ENCODE results near the gene ACHE. TPM values are rescaled to one million over a fixed set of nuclear protein-coding genes. Genes with fewer than 3 reads are reported as not detected.

The ACHE gene
- total and polyA plus RNA-seq, 2 of the 13 experiments (the other 11 are each of a cell fraction or from before 2014, with no cell fraction given), result 0.18 to 0.40 TPM

DNA sequence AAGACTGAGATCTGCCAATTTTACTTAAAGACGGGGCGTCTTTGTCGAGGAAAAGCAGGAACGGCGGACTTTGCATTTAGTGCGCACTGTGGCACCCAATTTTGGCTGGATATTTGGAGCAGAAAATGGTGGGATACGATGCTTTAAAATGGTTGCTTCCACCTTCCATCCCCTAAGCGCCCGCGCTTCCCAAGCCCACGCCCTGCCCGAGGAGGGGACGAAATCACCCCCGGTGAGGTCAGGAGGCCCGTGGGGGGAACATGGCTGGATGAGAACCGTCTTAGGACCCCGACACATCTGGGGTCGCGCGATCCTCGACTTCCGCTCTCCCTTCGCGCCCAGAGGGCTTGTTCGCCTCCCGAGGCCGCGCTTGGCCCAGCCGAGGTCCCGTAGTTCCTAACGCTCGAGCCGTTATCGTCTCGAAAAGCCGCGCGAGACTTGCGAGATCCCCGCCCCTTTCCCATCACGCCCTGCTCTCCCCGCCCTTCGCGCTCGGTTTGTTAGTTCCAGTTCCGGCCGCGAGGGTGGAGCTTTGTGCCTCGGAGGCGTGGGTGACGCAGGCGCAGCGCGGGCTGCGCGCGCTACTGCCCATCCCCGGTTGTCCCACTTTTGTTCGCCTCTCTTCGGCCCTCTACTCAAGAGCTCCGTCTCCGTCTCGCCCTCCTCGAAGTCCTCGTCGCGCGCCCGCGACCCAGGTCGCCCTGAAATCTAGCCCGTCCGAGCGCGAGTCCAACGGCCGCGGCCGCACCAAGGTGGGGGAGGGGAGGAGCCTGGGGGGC lies 20.9 kb downstream of the ACHE start, which contains the start of gene SRRT (continued):
- TF ChIP-seq, protein P1, sequence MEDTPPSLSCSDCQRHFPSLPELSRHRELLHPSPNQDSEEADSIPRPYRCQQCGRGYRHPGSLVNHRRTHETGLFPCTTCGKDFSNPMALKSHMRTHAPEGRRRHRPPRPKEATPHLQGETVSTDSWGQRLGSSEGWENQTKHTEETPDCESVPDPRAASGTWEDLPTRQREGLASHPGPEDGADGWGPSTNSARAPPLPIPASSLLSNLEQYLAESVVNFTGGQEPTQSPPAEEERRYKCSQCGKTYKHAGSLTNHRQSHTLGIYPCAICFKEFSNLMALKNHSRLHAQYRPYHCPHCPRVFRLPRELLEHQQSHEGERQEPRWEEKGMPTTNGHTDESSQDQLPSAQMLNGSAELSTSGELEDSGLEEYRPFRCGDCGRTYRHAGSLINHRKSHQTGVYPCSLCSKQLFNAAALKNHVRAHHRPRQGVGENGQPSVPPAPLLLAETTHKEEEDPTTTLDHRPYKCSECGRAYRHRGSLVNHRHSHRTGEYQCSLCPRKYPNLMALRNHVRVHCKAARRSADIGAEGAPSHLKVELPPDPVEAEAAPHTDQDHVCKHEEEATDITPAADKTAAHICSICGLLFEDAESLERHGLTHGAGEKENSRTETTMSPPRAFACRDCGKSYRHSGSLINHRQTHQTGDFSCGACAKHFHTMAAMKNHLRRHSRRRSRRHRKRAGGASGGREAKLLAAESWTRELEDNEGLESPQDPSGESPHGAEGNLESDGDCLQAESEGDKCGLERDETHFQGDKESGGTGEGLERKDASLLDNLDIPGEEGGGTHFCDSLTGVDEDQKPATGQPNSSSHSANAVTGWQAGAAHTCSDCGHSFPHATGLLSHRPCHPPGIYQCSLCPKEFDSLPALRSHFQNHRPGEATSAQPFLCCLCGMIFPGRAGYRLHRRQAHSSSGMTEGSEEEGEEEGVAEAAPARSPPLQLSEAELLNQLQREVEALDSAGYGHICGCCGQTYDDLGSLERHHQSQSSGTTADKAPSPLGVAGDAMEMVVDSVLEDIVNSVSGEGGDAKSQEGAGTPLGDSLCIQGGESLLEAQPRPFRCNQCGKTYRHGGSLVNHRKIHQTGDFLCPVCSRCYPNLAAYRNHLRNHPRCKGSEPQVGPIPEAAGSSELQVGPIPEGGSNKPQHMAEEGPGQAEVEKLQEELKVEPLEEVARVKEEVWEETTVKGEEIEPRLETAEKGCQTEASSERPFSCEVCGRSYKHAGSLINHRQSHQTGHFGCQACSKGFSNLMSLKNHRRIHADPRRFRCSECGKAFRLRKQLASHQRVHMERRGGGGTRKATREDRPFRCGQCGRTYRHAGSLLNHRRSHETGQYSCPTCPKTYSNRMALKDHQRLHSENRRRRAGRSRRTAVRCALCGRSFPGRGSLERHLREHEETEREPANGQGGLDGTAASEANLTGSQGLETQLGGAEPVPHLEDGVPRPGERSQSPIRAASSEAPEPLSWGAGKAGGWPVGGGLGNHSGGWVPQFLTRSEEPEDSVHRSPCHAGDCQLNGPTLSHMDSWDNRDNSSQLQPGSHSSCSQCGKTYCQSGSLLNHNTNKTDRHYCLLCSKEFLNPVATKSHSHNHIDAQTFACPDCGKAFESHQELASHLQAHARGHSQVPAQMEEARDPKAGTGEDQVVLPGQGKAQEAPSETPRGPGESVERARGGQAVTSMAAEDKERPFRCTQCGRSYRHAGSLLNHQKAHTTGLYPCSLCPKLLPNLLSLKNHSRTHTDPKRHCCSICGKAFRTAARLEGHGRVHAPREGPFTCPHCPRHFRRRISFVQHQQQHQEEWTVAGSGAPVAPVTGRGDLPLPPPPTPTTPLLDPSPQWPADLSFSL (CRISPR knock-in tag; IDR thresholded peaks at IDR 0.05), result no peak
- TF ChIP-seq FOXK1 (CRISPR knock-in tag; IDR thresholded peaks at IDR 0.05; ENCODE audit: borderline replicate concordance, low read depth), result peak; percentile 62; the same call in 1 of the 2 replicates
- TF ChIP-seq, protein P2, sequence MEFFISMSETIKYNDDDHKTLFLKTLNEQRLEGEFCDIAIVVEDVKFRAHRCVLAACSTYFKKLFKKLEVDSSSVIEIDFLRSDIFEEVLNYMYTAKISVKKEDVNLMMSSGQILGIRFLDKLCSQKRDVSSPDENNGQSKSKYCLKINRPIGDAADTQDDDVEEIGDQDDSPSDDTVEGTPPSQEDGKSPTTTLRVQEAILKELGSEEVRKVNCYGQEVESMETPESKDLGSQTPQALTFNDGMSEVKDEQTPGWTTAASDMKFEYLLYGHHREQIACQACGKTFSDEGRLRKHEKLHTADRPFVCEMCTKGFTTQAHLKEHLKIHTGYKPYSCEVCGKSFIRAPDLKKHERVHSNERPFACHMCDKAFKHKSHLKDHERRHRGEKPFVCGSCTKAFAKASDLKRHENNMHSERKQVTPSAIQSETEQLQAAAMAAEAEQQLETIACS (CRISPR knock-in tag; IDR thresholded peaks at IDR 0.05), result peak; percentile 38; the same call in 1 of the 2 replicates
- TF ChIP-seq, protein P3, sequence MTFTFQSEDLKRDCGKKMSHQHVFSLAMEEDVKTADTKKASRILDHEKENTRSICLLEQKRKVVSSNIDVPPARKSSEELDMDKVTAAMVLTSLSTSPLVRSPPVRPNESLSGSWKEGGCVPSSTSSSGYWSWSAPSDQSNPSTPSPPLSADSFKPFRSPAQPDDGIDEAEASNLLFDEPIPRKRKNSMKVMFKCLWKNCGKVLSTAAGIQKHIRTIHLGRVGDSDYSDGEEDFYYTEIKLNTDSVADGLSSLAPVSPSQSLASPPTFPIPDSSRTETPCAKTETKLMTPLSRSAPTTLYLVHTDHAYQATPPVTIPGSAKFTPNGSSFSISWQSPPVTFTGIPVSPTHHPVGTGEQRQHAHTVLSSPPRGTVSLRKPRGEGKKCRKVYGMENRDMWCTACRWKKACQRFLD (CRISPR knock-in tag; IDR thresholded peaks at IDR 0.05; ENCODE audit: borderline replicate concordance), result 0 out of 2 replicates have a peak, but pooled peaks have one; percentile 59
- TF ChIP-seq SALL1 (CRISPR knock-in tag; IDR thresholded peaks at IDR 0.05), result peak; percentile 89
- TF ChIP-seq, protein P4, sequence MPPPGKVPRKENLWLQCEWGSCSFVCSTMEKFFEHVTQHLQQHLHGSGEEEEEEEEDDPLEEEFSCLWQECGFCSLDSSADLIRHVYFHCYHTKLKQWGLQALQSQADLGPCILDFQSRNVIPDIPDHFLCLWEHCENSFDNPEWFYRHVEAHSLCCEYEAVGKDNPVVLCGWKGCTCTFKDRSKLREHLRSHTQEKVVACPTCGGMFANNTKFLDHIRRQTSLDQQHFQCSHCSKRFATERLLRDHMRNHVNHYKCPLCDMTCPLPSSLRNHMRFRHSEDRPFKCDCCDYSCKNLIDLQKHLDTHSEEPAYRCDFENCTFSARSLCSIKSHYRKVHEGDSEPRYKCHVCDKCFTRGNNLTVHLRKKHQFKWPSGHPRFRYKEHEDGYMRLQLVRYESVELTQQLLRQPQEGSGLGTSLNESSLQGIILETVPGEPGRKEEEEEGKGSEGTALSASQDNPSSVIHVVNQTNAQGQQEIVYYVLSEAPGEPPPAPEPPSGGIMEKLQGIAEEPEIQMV (CRISPR knock-in tag; IDR thresholded peaks at IDR 0.05; ENCODE audit: low read depth), result 0 out of 2 replicates have a peak, but pooled peaks have one; percentile 26
- TF ChIP-seq, protein P5, sequence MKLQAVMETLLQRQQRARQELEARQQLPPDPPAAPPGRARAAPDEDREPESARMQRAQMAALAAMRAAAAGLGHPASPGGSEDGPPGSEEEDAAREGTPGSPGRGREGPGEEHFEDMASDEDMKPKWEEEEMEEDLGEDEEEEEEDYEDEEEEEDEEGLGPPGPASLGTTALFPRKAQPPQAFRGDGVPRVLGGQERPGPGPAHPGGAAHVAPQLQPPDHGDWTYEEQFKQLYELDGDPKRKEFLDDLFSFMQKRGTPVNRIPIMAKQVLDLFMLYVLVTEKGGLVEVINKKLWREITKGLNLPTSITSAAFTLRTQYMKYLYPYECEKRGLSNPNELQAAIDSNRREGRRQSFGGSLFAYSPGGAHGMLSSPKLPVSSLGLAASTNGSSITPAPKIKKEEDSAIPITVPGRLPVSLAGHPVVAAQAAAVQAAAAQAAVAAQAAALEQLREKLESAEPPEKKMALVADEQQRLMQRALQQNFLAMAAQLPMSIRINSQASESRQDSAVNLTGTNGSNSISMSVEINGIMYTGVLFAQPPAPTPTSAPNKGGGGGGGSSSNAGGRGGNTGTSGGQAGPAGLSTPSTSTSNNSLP (IDR thresholded peaks at IDR 0.05; ENCODE audit: low read depth, low read length), result no peak
- no peak for TF ChIP-seq XBP1 (CRISPR knock-in tag; IDR thresholded peaks at IDR 0.05)
- TF ChIP-seq ZNF709 (CRISPR knock-in tag; IDR thresholded peaks at IDR 0.05), result peak; percentile 47; the same call in 1 of the 2 replicates
- TF ChIP-seq SIX1 (CRISPR knock-in tag; IDR thresholded peaks at IDR 0.05; ENCODE audit: borderline replicate concordance), result no peak
- TF ChIP-seq, protein P6, sequence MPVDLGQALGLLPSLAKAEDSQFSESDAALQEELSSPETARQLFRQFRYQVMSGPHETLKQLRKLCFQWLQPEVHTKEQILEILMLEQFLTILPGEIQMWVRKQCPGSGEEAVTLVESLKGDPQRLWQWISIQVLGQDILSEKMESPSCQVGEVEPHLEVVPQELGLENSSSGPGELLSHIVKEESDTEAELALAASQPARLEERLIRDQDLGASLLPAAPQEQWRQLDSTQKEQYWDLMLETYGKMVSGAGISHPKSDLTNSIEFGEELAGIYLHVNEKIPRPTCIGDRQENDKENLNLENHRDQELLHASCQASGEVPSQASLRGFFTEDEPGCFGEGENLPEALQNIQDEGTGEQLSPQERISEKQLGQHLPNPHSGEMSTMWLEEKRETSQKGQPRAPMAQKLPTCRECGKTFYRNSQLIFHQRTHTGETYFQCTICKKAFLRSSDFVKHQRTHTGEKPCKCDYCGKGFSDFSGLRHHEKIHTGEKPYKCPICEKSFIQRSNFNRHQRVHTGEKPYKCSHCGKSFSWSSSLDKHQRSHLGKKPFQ (CRISPR knock-in tag; IDR thresholded peaks at IDR 0.05; ENCODE audit: insufficient replicate concordance), result peak; percentile 72
- 0 out of 2 replicates have a peak, but pooled peaks have one; percentile 49 for TF ChIP-seq ZIK1 (CRISPR knock-in tag; IDR thresholded peaks at IDR 0.05; ENCODE audit: borderline replicate concordance, low read depth)
- TF ChIP-seq ZNF879 (CRISPR knock-in tag; IDR thresholded peaks at IDR 0.05), result peak; percentile 86

Data from HepG2 (cell line).